ENCODE data around the gene CCM2L. TPM values are rescaled to one million over a fixed set of nuclear protein-coding genes. Genes with fewer than 3 reads are reported as not detected.
A peak's percentile ranks its signal among the peaks of the same experiment; 100 is the strongest.

Gene CCM2L
- total RNA-seq, 2 donors from 2014 or later = 5.2 to 7.8 TPM

- 56 to 60% methylated on average over 12 of the region's 12 CpGs for WGBS, 2 experiments (ENCODE audit: insufficient coverage in 1 of 2, insufficient read length in 1 of 2)
- Histone ChIP-seq H3K36me3 (ENCODE audit: control insufficient read depth, insufficient read depth, low read length) (no peaks in the 10 kb centered on the region), H3K9ac (ENCODE audit: extremely low read depth, low read length, poor library complexity, severe bottlenecking) (no peak overlapping the region), H3K4me1 (ENCODE audit: control insufficient read depth, insufficient read depth, low read length) (no peaks in the 10 kb centered on the region), H3K27ac (ENCODE audit: low read depth, low read length) (no peak overlapping the region), H3K4me3 (ENCODE audit: low read length) (no peak overlapping the region), H3K27me3 (ENCODE audit: control insufficient read depth, insufficient read depth, low read length, poor library complexity, severe bottlenecking) (peaks cover 11% of the 10 kb centered on the region), H3K9me3 (ENCODE audit: control insufficient read depth, low read length) (no peaks in the 10 kb centered on the region)
- Mint-ChIP-seq H3K27me3 (ENCODE audit: insufficient read depth) (peaks cover 45% of the 10 kb centered on the region), H3K27ac (no peak overlapping the region), H3K4me3 (no peak overlapping the region), H3K9me3 (no peaks in the 10 kb centered on the region), H3K4me1 (peaks cover 10% of the 10 kb centered on the region), H3K36me3 (ENCODE audit: low read depth) (no peaks in the 10 kb centered on the region)
- TF ChIP-seq CTCF (conservative IDR thresholded peaks at IDR 0.05) = no peak
- peak; percentile 79 for DNase-seq
Observed at GRCh38 chr20:32028647-32029372, 18.6 kb downstream of the CCM2L start.

GRCh38 chr20:32029561-32029960 lies 19.3 kb downstream of the CCM2L start:
- no peaks in the 10 kb centered on the region for H3K36me3 Mint-ChIP-seq (ENCODE audit: low read depth)
- no peaks in the 10 kb centered on the region for H3K9me3 Mint-ChIP-seq
- H3K36me3 ChIP-seq (ENCODE audit: control insufficient read depth, insufficient read depth, low read length) = no peaks in the 10 kb centered on the region
- H3K27me3 Mint-ChIP-seq (ENCODE audit: insufficient read depth) = peaks cover 50% of the 10 kb centered on the region
- peaks cover 17% of the 10 kb centered on the region for H3K27me3 ChIP-seq (ENCODE audit: control insufficient read depth, insufficient read depth, low read length, poor library complexity, severe bottlenecking)
- no peak for TF ChIP-seq CTCF (conservative IDR thresholded peaks at IDR 0.05)
- H3K4me1 Mint-ChIP-seq = peaks cover 4% of the 10 kb centered on the region
- H3K4me1 ChIP-seq (ENCODE audit: control insufficient read depth, insufficient read depth, low read length) = no peaks in the 10 kb centered on the region
- no peak overlapping the region for H3K9ac ChIP-seq (ENCODE audit: extremely low read depth, low read length, poor library complexity, severe bottlenecking)
- H3K27ac Mint-ChIP-seq = no peak overlapping the region
- H3K4me3 Mint-ChIP-seq = no peak overlapping the region
- 94 to 96% methylated on average over 10 to 11 of the region's 11 CpGs for WGBS, 2 experiments (ENCODE audit: insufficient coverage in 1 of 2, insufficient read length in 1 of 2)
- H3K27ac ChIP-seq (ENCODE audit: low read depth, low read length) = no peak overlapping the region
- no peak for DNase-seq
- H3K9me3 ChIP-seq (ENCODE audit: control insufficient read depth, low read length) = no peaks in the 10 kb centered on the region
- no peak overlapping the region for H3K4me3 ChIP-seq (ENCODE audit: low read length)

GRCh38 chr20:32031007-32031958 lies 21.0 kb downstream of the CCM2L start:
- H3K27me3 Mint-ChIP-seq (ENCODE audit: insufficient read depth) = peaks cover 65% of the 10 kb centered on the region

More at GRCh38 chr20:32031007-32031958, 21.0 kb downstream of the CCM2L start:
- Histone ChIP-seq H3K27me3 (ENCODE audit: control insufficient read depth, insufficient read depth, low read length, poor library complexity, severe bottlenecking) (peaks cover 17% of the 10 kb centered on the region), H3K9me3 (ENCODE audit: control insufficient read depth, low read length) (no peaks in the 10 kb centered on the region), H3K36me3 (ENCODE audit: control insufficient read depth, insufficient read depth, low read length) (no peaks in the 10 kb centered on the region), H3K27ac (ENCODE audit: low read depth, low read length) (no peak overlapping the region), H3K4me3 (ENCODE audit: low read length) (no peak overlapping the region), H3K9ac (ENCODE audit: extremely low read depth, low read length, poor library complexity, severe bottlenecking) (no peak overlapping the region), H3K4me1 (ENCODE audit: control insufficient read depth, insufficient read depth, low read length) (no peaks in the 10 kb centered on the region)
- peak; percentile 100 for TF ChIP-seq CTCF (conservative IDR thresholded peaks at IDR 0.05)
- Mint-ChIP-seq H3K9me3 (no peaks in the 10 kb centered on the region), H3K27ac (no peak overlapping the region), H3K4me1 (peaks cover 4% of the 10 kb centered on the region), H3K36me3 (ENCODE audit: low read depth) (no peaks in the 10 kb centered on the region), H3K4me3 (peak overlapping the region; percentile 29)
- DNase-seq = peak; percentile 98
- 52 to 58% methylated on average over 24 to 59 of the region's 59 CpGs for WGBS, 2 experiments (ENCODE audit: insufficient coverage in 1 of 2, insufficient read length in 1 of 2)
